IMR-90 (cell line): ENCODE data around the gene RAB26. TPM values are rescaled to one million over a fixed set of nuclear protein-coding genes. Genes with fewer than 3 reads are reported as not detected.

Experiments used
- ATAC-seq: fragments of 200-7000 bp; cut with Tn5 transposase; 2 replicates; pipeline ENCODE4 v1.9.1; 2020; ENCODE audit warnings: low read depth, mild to moderate bottlenecking, moderate library complexity
- BruUV-seq: library from RNA; stranded (reverse); fragments of 400-500 nt; replicated peaks from 2 replicates; lab custom pipeline; 2021; lab: Mats Ljungman, UMichigan
- CTCF ChIA-PET: fragments of 300-600 bp; formaldehyde crosslinking; extraction: SDS; loops from one replicate; lab custom pipeline; 2021; ENCODE audit warnings: antibody characterized with exemption; lab: Yijun Ruan, JAX
- POLR2A ChIA-PET: fragments of 300-600 bp; sonication (Branson Sonifier 250); formaldehyde crosslinking; loops from one replicate; lab custom pipeline; 2022; ENCODE audit warnings: antibody characterized with exemption; ENCODE audit not compliant: unreplicated experiment; lab: Charles Lee
- DNase-seq: peaks from one replicate; pipeline ENCODE4 v3.0.0; 2013
- H2AFZ ChIP-seq: replicated peaks from 2 replicates; pipeline ENCODE3; 2013; ENCODE audit warnings: low read length, mild to moderate bottlenecking; ENCODE audit not compliant: poor library complexity
- H2AK5ac ChIP-seq: 2 replicates; pipeline ENCODE4 v1.6.1; 2013; ENCODE audit warnings: low read depth, low read length, inconsistent platforms
- H2AK9ac ChIP-seq: replicated peaks from 2 replicates; pipeline ENCODE3; 2013; ENCODE audit warnings: mild to moderate bottlenecking, low read depth, low read length, moderate library complexity; ENCODE audit not compliant: poor library complexity
- H2BK120ac ChIP-seq: 2 replicates; pipeline ENCODE4 v1.6.1; 2013; ENCODE audit warnings: low read depth, low read length, inconsistent platforms
- H2BK15ac ChIP-seq: 3 replicates; pipeline ENCODE4 v1.6.1; 2013; ENCODE audit warnings: low read depth, low read length, inconsistent platforms
- H2BK20ac ChIP-seq: 2 replicates; pipeline ENCODE4 v1.6.1; 2013; ENCODE audit warnings: low read depth, mild to moderate bottlenecking, inconsistent platforms, low read length, moderate library complexity
- H2BK5ac ChIP-seq: 2 replicates; pipeline ENCODE4 v1.6.1; 2013; ENCODE audit warnings: mild to moderate bottlenecking, low read depth, low read length, inconsistent platforms; ENCODE audit not compliant: poor library complexity, severe bottlenecking
- H3K14ac ChIP-seq: replicated peaks from 2 replicates; pipeline ENCODE4 v1.6.1; 2013; ENCODE audit warnings: low read depth, low read length, inconsistent platforms
- H3K18ac ChIP-seq: 2 replicates; pipeline ENCODE4 v1.6.1; 2013; ENCODE audit warnings: low read depth, low read length, control low read depth
- H3K23ac ChIP-seq: 2 replicates; pipeline ENCODE4 v1.6.1; 2013; ENCODE audit warnings: low read depth, low read length, inconsistent platforms
- H3K27ac ChIP-seq: 2 replicates; pipeline ENCODE4 v1.5.1; 2013; ENCODE audit warnings: mild to moderate bottlenecking, control low read depth, low read length; ENCODE audit not compliant: insufficient read depth
- H3K27me3 ChIP-seq: 2 replicates; pipeline ENCODE4 v1.6.1; 2013; ENCODE audit warnings: low read length; ENCODE audit not compliant: control insufficient read depth, insufficient read depth
- H3K36me3 ChIP-seq: 2 replicates; pipeline ENCODE4 v1.6.1; 2013; ENCODE audit warnings: low read length, mixed read lengths; ENCODE audit not compliant: control insufficient read depth, insufficient read depth
- H3K4ac ChIP-seq: 2 replicates; pipeline ENCODE4 v1.6.1; 2013; ENCODE audit warnings: low read depth, low read length, inconsistent platforms
- H3K4me1 ChIP-seq: 2 replicates; pipeline ENCODE4 v1.6.1; 2013; ENCODE audit warnings: low read length, mixed read lengths; ENCODE audit not compliant: control insufficient read depth, insufficient read depth
- H3K4me2 ChIP-seq: 2 replicates; pipeline ENCODE4 v1.6.1; 2013; ENCODE audit warnings: low read depth, mild to moderate bottlenecking, control low read depth, low read length, moderate library complexity
- H3K4me3 ChIP-seq: 2 replicates; pipeline ENCODE4 v1.5.1; 2013; ENCODE audit warnings: low read depth, mild to moderate bottlenecking, control low read depth, low read length, moderate library complexity; ENCODE audit not compliant: insufficient read depth
- H3K56ac ChIP-seq: 2 replicates; pipeline ENCODE4 v1.6.1; 2013; ENCODE audit warnings: low read length, inconsistent platforms; ENCODE audit not compliant: insufficient read depth; ENCODE audit errors: extremely low read depth
- H3K79me1 ChIP-seq, 2 experiments: 2 replicates each; pipeline ENCODE4 v1.6.1; 2013; ENCODE audit warnings: low read length in 2 of 2, inconsistent platforms in 1 of 2, low read depth in 1 of 2
- H3K9ac ChIP-seq: 2 replicates; pipeline ENCODE4 v1.6.1; 2013; ENCODE audit warnings: low read depth, low read length, control low read depth
- H3K9me1 ChIP-seq: 2 replicates; pipeline ENCODE4 v1.6.1; 2013; ENCODE audit warnings: low read length, inconsistent platforms; ENCODE audit not compliant: insufficient read depth
- H3K9me3 ChIP-seq: 2 replicates; pipeline ENCODE4 v1.6.1; 2013; ENCODE audit warnings: low read length; ENCODE audit not compliant: control insufficient read depth, insufficient read depth
- H4K20me1 ChIP-seq: 2 replicates; pipeline ENCODE4 v1.6.1; 2013; ENCODE audit warnings: low read length, inconsistent platforms; ENCODE audit not compliant: insufficient read depth
- H4K5ac ChIP-seq: 2 replicates; pipeline ENCODE4 v1.6.1; 2013; ENCODE audit warnings: mild to moderate bottlenecking, low read depth, low read length, control low read depth
- H4K8ac ChIP-seq, 2 experiments: 2 replicates each; pipeline ENCODE4 v1.6.1; 2013; ENCODE audit warnings: low read depth in 2 of 2, low read length in 2 of 2, control low read depth in 1 of 2, inconsistent platforms in 1 of 2
- H4K91ac ChIP-seq: 2 replicates; pipeline ENCODE4 v1.6.1; 2013; ENCODE audit warnings: low read depth, low read length, inconsistent platforms; ENCODE audit not compliant: insufficient read depth
- CHD1 ChIP-seq: IDR thresholded peaks from 2 replicates; pipeline ENCODE4 v1.6.1; 2012; ENCODE audit warnings: low read depth, low read length, improper control_type of control experiment
- CTCF ChIP-seq: conservative IDR thresholded peaks from 2 replicates; pipeline ENCODE4 v1.5.1; 2012; ENCODE audit warnings: mild to moderate bottlenecking, low read depth, low read length, improper control_type of control experiment
- ELK1 ChIP-seq: fragments of 150-350 bp; IDR thresholded peaks from 2 replicates; pipeline ENCODE4 v1.6.1; 2016; ENCODE audit warnings: low read depth, mild to moderate bottlenecking, low read length, moderate library complexity, borderline replicate concordance
- MAFK ChIP-seq: IDR thresholded peaks from 2 replicates; pipeline ENCODE4 v1.6.1; 2012; ENCODE audit warnings: low read depth, low read length, improper control_type of control experiment
- MAZ ChIP-seq: IDR thresholded peaks from 2 replicates; pipeline ENCODE4 v1.6.1; 2012; ENCODE audit warnings: low read depth, mild to moderate bottlenecking, low read length, improper control_type of control experiment, moderate library complexity, borderline replicate concordance
- MXI1 ChIP-seq: IDR thresholded peaks from 2 replicates; pipeline ENCODE4 v1.6.1; 2012; ENCODE audit warnings: low read depth, mild to moderate bottlenecking, low read length, moderate library complexity, borderline replicate concordance
- NFE2L2 ChIP-seq: fragments of 150-350 bp; IDR thresholded peaks from 2 replicates; pipeline ENCODE4 v1.6.1; 2016; ENCODE audit warnings: low read depth, mild to moderate bottlenecking, low read length
- RAD21 ChIP-seq: IDR thresholded peaks from 2 replicates; pipeline ENCODE4 v1.6.1; 2012; ENCODE audit warnings: low read length, improper control_type of control experiment
- RCOR1 ChIP-seq: IDR thresholded peaks from 2 replicates; pipeline ENCODE4 v1.6.1; 2012; ENCODE audit warnings: mild to moderate bottlenecking, low read length, improper control_type of control experiment; ENCODE audit not compliant: insufficient replicate concordance
- SMC3 ChIP-seq: fragments of 150-350 bp; IDR thresholded peaks from 2 replicates; pipeline ENCODE4 v1.6.1; 2016; ENCODE audit warnings: low read depth, mild to moderate bottlenecking, antibody characterized with exemption, low read length, moderate library complexity
- USF2 ChIP-seq: fragments of 150-350 bp; IDR thresholded peaks from 2 replicates; pipeline ENCODE4 v1.6.1; 2017; ENCODE audit warnings: mild to moderate bottlenecking, antibody characterized with exemption, low read length, low read depth
- WGBS, 2 experiments: methylation state at CpG; one replicate each; pipeline versions ENCODE4 v1.1.5 to v1.1.7; 2013; ENCODE audit warnings: missing lambda C conversion rate in 2 of 2; ENCODE audit not compliant: insufficient read length in 1 of 2; ENCODE audit errors: extremely low coverage in 2 of 2; 5-methylcytosine and 5-hydroxymethylcytosine counted together
- dilution Hi-C: fragments of 300-500 bp; cut with HindIII; formaldehyde crosslinking; loops from one replicate; pipeline ENCODE4 v1.14.3; 2018; ENCODE audit warnings: low sequenced_read_pairs; ENCODE audit not compliant: unreplicated experiment
- in situ Hi-C: fragments of 300-500 bp; cut with MboI; formaldehyde crosslinking; loops from 3 replicates; pipeline ENCODE4 v1.14.3; 2019; ENCODE audit warnings: low sequenced_read_pairs, inconsistent platforms, mixed read lengths
- intact Hi-C: fragments of 100-400 bp; cut with micrococcal nuclease; formaldehyde crosslinking; loops from 2 replicates; pipeline ENCODE4 v1.10.0; 2022
- polyA plus RNA-seq, 3 experiments: library from polyadenylated mRNA; depleted of rRNA; stranded (reverse); fragments of >200 nt; gene quantifications; 2 replicates each; pipeline ENCODE4 v1.2.3, GENCODE V29; 2012; ENCODE audit warnings: low replicate concordance in 1 of 3
- total RNA-seq: library from RNA; depleted of rRNA; stranded (reverse); fragments of >200 nt; gene quantifications from 2 replicates; pipeline ENCODE4 v1.2.3, GENCODE V29; 2012

RAB26 gene
- total and polyA plus RNA-seq, 2 of the 4 experiments (the other 2 are of a cell fraction), result 1.1 to 4.5 TPM

- H2AFZ ChIP-seq, result no peak overlapping the region
- H3K4me2 ChIP-seq, result no peak overlapping the region
- intact Hi-C loops (no loop called here), in situ Hi-C loops (no loop called here), dilution Hi-C loops (no loop called here)
- no peak overlapping the region for H3K56ac ChIP-seq
- H4K5ac ChIP-seq, result no peak overlapping the region
- no TSS peak for BruUV-seq
- no peaks in the 10 kb centered on the region for H3K79me1 ChIP-seq
- H3K4ac ChIP-seq, result no peak overlapping the region
- H2BK20ac ChIP-seq, result no peak overlapping the region
- no peaks in the 10 kb centered on the region; the same call in 1 of the 2 replicates for H3K27me3 ChIP-seq
- no peak overlapping the region for H2AK9ac ChIP-seq
- H3K36me3 ChIP-seq, result no peaks in the 10 kb centered on the region
- ChIA-PET POLR2A (no interaction called here), CTCF (no interaction called here)
- peaks cover 3% of the 10 kb centered on the region; the same call in 1 of the 2 replicates for H3K9me1 ChIP-seq
- peaks cover 7% of the 10 kb centered on the region; the same call in 1 of the 2 replicates for H4K20me1 ChIP-seq
- H2AK5ac ChIP-seq, result no peak overlapping the region
- 90% methylated on average over 16 of the region's 20 CpGs; no CpG with 5 or more reads in 1 of the 2 experiments for WGBS, 2 experiments
- TF ChIP-seq SMC3 (no peak), CTCF (no peak), MXI1 (no peak), RAD21 (no peak), MAFK (no peak), USF2 (no peak), NFE2L2 (no peak), MAZ (no peak), CHD1 (no peak), ELK1 (no peak), RCOR1 (no peak)
- H3K9me3 ChIP-seq, result no peaks in the 10 kb centered on the region
- H3K18ac ChIP-seq, result no peak overlapping the region
- no peak for ATAC-seq
- no peak overlapping the region for H2BK15ac ChIP-seq
- H3K14ac ChIP-seq, result no peak overlapping the region
- H3K9ac ChIP-seq, result no peak overlapping the region
- no peaks in the 10 kb centered on the region for H3K4me1 ChIP-seq
- H3K4me3 ChIP-seq, result no peak overlapping the region
- H2BK120ac ChIP-seq, result no peak overlapping the region
- H4K8ac ChIP-seq, result no peak overlapping the region
- no peak overlapping the region for H4K91ac ChIP-seq
- H2BK5ac ChIP-seq, result no peak overlapping the region
- no peak overlapping the region for H3K27ac ChIP-seq
- DNase-seq, result no peak
- no peak overlapping the region for H3K23ac ChIP-seq
Measured at GRCh38 chr16:2184962-2185361, 36.5 kb downstream of the RAB26 start.
